AG08395 (cell line): ENCODE results near the gene AKT1.

Source experiments
- DNase-seq: peaks from one replicate; pipeline ENCODE4 v3.0.0; 2012; ENCODE audit warnings: mixed read lengths, low spot score

Gene AKT1

GRCh38 chr14:104723651-104724406, 71.7 kb downstream of the AKT1 start, which contains the start of gene ADSS1:
Gene ADSS1, plus strand, starts transcription at chr14:104724229. Its CDS starts 42 bp downstream, at chr14:104724271.
- DNase-seq = peak; percentile 87

- DNase-seq = no peak
These were observed 72.5 kb downstream of the AKT1 start for GRCh38 chr14:104722938-104723650.

DNA sequence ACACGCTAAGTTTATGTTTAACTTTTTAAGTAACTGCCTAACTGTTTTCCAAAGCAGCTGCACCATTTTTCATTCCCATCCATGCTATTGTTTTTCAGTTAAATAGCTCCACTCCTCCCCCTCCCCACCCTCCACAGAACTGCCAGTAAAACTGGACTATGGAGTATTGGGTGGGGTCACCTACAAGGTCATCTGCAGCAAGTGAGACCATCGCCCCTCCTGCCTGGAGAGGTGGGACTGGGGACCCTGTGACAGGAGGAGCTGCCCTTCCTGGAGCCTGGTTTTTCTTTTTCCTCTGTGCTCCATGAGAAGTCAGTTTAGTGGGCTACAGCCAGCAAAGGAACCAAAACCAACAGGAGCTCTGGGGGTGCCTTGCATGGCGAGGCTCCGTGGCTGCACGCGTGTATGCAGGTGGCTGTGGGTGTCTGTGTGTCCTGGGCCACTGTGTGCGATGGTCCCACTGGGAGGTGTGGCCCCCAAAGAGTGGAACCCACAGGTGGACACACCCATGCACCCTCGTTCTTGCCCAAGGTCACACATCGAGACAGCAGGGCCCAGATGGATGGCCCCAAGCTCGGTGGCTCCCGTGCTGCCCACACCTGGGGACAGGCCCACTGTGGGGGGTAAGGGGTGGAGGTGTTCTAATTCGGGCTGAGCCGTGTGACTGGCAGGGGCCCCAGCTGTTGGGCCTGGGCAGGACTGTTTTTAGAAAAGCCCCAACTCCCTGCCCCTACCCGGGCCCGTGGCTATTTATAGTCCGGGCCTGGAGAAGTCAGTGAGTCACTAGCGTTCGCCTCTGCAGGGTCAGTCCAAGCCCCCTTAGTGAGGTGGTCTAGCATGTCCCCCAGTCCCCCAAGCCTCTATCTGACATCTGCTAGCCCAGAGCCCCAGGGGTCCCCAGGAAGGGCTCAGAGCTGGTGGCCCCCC, 73.8 kb downstream of the AKT1 start:
- DNase-seq = no peak
